Measurements from ENCODE around the gene OXT. TPM values are rescaled to one million over a fixed set of nuclear protein-coding genes. Genes with fewer than 3 reads are reported as not detected.

OXT gene
- total and polyA plus RNA-seq, 2 of the 13 experiments (the other 11 are each of a cell fraction or from before 2014, with no cell fraction given), result not detected

DNA sequence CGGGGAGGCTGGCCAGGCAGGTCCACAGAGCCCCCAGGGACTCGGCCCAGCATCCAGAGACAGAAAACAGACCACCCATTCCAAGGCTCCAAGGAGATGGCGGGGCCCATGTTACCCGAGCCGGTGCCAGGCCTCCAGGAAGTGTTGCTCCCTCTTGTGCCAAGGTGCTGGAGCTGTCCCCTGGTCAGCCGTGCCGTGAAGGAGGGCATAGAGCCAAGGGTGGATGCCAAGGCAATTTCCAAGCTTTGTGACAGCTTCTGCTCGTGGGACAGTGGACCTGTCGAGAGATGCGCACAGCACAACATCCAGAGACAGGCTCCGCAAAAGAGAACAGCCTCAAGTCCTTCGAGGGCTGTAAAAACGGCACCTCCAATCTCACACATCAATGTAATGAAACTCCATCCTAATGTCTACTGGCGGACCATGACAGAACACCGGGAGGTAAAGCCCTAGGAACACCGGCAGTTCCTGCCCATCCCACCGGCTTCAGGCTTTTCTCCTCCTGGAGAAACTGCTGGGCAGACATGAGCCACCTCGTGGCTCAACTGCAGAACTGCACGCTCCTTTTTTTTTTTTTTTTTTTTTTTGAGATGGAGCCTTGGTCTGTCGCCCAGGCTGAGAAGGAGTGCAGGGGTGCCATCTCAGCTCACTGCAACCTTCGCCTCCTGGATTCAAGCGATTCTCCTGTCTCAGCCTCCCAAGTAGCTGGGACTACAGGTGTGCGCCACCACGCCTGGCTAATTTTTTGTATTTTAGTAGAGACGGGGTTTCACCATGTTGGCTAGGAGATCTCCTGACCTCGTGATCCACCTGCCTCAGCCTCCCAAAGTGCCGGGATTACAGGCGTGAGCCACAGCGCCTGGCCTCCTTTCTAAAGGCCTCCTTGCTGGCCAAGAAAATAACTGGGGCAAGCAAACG is 44.0 kb downstream of the OXT start (continued):
- TF ChIP-seq ZNF615 (CRISPR knock-in tag; IDR thresholded peaks at IDR 0.05; ENCODE audit: borderline replicate concordance), result no peak
- peak; percentile 79 for TF ChIP-seq STAG1 (CRISPR knock-in tag; IDR thresholded peaks at IDR 0.05)
- TF ChIP-seq, protein P1, sequence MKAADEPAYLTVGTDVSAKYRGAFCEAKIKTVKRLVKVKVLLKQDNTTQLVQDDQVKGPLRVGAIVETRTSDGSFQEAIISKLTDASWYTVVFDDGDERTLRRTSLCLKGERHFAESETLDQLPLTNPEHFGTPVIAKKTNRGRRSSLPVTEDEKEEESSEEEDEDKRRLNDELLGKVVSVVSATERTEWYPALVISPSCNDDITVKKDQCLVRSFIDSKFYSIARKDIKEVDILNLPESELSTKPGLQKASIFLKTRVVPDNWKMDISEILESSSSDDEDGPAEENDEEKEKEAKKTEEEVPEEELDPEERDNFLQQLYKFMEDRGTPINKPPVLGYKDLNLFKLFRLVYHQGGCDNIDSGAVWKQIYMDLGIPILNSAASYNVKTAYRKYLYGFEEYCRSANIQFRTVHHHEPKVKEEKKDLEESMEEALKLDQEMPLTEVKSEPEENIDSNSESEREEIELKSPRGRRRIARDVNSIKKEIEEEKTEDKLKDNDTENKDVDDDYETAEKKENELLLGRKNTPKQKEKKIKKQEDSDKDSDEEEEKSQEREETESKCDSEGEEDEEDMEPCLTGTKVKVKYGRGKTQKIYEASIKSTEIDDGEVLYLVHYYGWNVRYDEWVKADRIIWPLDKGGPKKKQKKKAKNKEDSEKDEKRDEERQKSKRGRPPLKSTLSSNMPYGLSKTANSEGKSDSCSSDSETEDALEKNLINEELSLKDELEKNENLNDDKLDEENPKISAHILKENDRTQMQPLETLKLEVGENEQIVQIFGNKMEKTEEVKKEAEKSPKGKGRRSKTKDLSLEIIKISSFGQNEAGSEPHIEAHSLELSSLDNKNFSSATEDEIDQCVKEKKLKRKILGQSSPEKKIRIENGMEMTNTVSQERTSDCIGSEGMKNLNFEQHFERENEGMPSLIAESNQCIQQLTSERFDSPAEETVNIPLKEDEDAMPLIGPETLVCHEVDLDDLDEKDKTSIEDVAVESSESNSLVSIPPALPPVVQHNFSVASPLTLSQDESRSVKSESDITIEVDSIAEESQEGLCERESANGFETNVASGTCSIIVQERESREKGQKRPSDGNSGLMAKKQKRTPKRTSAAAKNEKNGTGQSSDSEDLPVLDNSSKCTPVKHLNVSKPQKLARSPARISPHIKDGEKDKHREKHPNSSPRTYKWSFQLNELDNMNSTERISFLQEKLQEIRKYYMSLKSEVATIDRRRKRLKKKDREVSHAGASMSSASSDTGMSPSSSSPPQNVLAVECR (CRISPR knock-in tag; IDR thresholded peaks at IDR 0.05; ENCODE audit: borderline replicate concordance), result peak; percentile 59
- no peak for TF ChIP-seq HOMEZ (CRISPR knock-in tag; IDR thresholded peaks at IDR 0.05; ENCODE audit: low read depth)
- TF ChIP-seq ZNF772 (CRISPR knock-in tag; IDR thresholded peaks at IDR 0.05), result 0 out of 2 replicates have a peak, but pooled peaks have one; percentile 44
- TF ChIP-seq NR2F1 (CRISPR knock-in tag; IDR thresholded peaks at IDR 0.05), result no peak
- no peak for TF ChIP-seq ARHGAP35 (CRISPR knock-in tag; IDR thresholded peaks at IDR 0.05; ENCODE audit: borderline replicate concordance)
- TF ChIP-seq, protein P2, sequence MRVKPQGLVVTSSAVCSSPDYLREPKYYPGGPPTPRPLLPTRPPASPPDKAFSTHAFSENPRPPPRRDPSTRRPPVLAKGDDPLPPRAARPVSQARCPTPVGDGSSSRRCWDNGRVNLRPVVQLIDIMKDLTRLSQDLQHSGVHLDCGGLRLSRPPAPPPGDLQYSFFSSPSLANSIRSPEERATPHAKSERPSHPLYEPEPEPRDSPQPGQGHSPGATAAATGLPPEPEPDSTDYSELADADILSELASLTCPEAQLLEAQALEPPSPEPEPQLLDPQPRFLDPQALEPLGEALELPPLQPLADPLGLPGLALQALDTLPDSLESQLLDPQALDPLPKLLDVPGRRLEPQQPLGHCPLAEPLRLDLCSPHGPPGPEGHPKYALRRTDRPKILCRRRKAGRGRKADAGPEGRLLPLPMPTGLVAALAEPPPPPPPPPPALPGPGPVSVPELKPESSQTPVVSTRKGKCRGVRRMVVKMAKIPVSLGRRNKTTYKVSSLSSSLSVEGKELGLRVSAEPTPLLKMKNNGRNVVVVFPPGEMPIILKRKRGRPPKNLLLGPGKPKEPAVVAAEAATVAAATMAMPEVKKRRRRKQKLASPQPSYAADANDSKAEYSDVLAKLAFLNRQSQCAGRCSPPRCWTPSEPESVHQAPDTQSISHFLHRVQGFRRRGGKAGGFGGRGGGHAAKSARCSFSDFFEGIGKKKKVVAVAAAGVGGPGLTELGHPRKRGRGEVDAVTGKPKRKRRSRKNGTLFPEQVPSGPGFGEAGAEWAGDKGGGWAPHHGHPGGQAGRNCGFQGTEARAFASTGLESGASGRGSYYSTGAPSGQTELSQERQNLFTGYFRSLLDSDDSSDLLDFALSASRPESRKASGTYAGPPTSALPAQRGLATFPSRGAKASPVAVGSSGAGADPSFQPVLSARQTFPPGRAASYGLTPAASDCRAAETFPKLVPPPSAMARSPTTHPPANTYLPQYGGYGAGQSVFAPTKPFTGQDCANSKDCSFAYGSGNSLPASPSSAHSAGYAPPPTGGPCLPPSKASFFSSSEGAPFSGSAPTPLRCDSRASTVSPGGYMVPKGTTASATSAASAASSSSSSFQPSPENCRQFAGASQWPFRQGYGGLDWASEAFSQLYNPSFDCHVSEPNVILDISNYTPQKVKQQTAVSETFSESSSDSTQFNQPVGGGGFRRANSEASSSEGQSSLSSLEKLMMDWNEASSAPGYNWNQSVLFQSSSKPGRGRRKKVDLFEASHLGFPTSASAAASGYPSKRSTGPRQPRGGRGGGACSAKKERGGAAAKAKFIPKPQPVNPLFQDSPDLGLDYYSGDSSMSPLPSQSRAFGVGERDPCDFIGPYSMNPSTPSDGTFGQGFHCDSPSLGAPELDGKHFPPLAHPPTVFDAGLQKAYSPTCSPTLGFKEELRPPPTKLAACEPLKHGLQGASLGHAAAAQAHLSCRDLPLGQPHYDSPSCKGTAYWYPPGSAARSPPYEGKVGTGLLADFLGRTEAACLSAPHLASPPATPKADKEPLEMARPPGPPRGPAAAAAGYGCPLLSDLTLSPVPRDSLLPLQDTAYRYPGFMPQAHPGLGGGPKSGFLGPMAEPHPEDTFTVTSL (CRISPR knock-in tag; IDR thresholded peaks at IDR 0.05; ENCODE audit: borderline replicate concordance), result no peak
- peak; percentile 44 for TF ChIP-seq IKZF4 (CRISPR knock-in tag; IDR thresholded peaks at IDR 0.05; ENCODE audit: borderline replicate concordance, low read depth, not compliant biosample characterization)
- peak; percentile 23; the same call in 1 of the 2 replicates for TF ChIP-seq ZFX (CRISPR knock-in tag; IDR thresholded peaks at IDR 0.05; ENCODE audit: low read depth)
- TF ChIP-seq DMTF1 (CRISPR knock-in tag; IDR thresholded peaks at IDR 0.05), result no peak
- no peak for TF ChIP-seq ZNF75D (CRISPR knock-in tag; IDR thresholded peaks at IDR 0.05; ENCODE audit: borderline replicate concordance)
